ENCODE measurements around the gene ANKMY1.
A peak's percentile ranks its signal among the peaks of the same experiment; 100 is the strongest.
"Not testable (repeated sequence)": the region's sequence is repeated elsewhere in the genome, so short reads cannot be mapped to it uniquely, and the experiment has no call there.

The ANKMY1 gene

GRCh38 chr2:240553956-240554480, 3.8 kb downstream of the ANKMY1 start:
- no peak for DNase-seq

- DNase-seq: no peak
These were observed 6.0 kb downstream of the ANKMY1 start for GRCh38 chr2:240551811-240552210.

GRCh38 chr2:240551288-240551687, 6.5 kb downstream of the ANKMY1 start:
- no peak for DNase-seq

- no peak for DNase-seq
These were observed 17.9 kb downstream of the ANKMY1 start for GRCh38 chr2:240539906-240540305.

- DNase-seq: not testable (repeated sequence)
These were observed 18.7 kb downstream of the ANKMY1 start for GRCh38 chr2:240539101-240539500.

- DNase-seq: no peak
These were observed 19.6 kb downstream of the ANKMY1 start for GRCh38 chr2:240538031-240538780.

- peak; percentile 8 for DNase-seq
These were observed 25.6 kb downstream of the ANKMY1 start for GRCh38 chr2:240532031-240532775.

- DNase-seq: no peak
These were observed 26.8 kb downstream of the ANKMY1 start for GRCh38 chr2:240531038-240531437.

GRCh38 chr2:240530181-240530580, 27.6 kb downstream of the ANKMY1 start:
- DNase-seq: no peak

- no peak for DNase-seq
These were observed 28.3 kb downstream of the ANKMY1 start for GRCh38 chr2:240529344-240529999.

- no peak for DNase-seq
These were observed 29.3 kb downstream of the ANKMY1 start for GRCh38 chr2:240528406-240529040.

- no peak for DNase-seq
These were observed 30.5 kb downstream of the ANKMY1 start for GRCh38 chr2:240527153-240527750.

- DNase-seq: no peak
These were observed 31.3 kb downstream of the ANKMY1 start for GRCh38 chr2:240526521-240526920.

GRCh38 chr2:240525802-240526201, 32.0 kb downstream of the ANKMY1 start:
- DNase-seq: no peak

- no peak for DNase-seq
These were observed 32.6 kb downstream of the ANKMY1 start for GRCh38 chr2:240524963-240525718.

- no peak for DNase-seq
These were observed 34.1 kb downstream of the ANKMY1 start for GRCh38 chr2:240523451-240524281.

- DNase-seq: no peak
These were observed 35.4 kb downstream of the ANKMY1 start for GRCh38 chr2:240522406-240522805.

GRCh38 chr2:240521885-240522284, 35.9 kb downstream of the ANKMY1 start:
- not testable (repeated sequence) for DNase-seq

GRCh38 chr2:240520974-240521350, 36.8 kb downstream of the ANKMY1 start:
- DNase-seq: no peak

GRCh38 chr2:240520130-240520973, 37.4 kb downstream of the ANKMY1 start:
- DNase-seq: no peak

Measured in fibroblast of skin of right quadriceps (primary cell).